NCI-H2196 (cell line): ENCODE measurements around the gene SNX20.

Source experiments
- DNase-seq: peaks from one replicate; lab custom pipeline; 2025; ENCODE audit not compliant: unreplicated experiment; lab: John Stamatoyannopoulos, UW

The SNX20 gene

DNA sequence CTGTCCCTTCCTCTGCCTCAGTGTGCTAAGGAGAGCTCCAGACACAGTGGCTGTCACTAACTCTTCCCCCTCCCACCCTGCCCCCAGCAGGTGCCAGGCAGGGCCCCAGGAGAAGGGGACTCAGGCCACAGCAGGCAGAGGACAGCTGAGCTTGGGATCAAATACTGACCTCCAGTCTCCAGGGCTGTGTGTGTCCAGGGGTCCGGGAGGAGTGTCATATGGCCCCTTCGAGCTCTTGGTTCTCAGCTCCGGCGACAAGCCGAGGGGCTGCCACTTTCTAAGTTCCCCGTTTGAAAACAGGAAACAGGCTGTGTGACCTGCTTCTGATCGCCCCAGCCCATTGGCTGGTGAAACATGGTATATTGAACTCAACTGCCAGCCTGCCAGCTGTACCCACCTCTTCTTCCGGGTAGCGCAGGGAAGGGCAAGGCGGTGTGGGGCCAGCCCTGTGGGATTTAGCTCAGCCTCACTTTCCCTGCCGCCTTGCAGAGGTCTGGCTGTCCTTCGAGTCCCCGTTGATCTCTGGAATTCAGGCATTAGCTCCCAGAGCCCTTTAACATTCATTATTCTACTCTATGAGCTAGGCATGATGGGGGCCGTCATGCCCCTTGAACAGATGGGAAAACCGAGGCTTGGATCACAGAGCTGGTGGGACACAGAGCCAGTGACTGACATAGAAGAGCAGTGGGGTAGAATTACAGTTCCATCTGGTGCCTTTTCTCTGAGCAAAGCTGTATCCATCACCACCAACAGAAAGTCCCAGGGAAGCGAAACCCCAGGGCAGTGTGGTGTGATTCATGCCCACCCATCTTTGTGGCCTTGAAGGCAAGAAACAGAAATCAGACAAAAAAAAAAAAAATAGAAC lies at the start of gene SNX20:
TSS of gene SNX20 (minus strand) at position 292 of the 865 bp plus-strand sequence. CDS start 3,786 bp downstream, outside the sequence.
- DNase-seq, result no peak

DNA sequence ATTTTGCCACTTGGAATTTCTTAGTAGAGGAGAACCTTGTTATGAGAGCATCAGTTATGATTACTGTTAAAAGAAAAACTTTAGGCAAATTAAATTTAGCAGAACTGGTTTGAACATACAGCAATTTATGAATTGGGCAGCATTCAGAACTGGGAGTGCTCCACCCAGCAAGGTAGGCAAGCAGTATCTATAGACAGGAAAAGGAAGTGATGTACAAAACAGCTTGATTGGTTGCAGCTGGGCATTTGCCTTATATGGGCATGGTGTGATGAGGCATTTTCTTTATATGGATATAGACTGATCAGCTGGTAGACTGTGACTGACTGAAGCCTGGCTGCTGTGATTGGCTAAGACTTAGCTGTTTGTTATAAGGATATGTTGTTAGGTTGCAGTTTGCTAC lies 43.2 kb upstream of the SNX20 start:
- DNase-seq, result no peak

GRCh38 chr16:50722960-50723359 lies 41.8 kb upstream of the SNX20 start:
- DNase-seq, result no peak

- no peak for DNase-seq
These were observed 41.3 kb upstream of the SNX20 start for GRCh38 chr16:50722405-50722737.

DNA sequence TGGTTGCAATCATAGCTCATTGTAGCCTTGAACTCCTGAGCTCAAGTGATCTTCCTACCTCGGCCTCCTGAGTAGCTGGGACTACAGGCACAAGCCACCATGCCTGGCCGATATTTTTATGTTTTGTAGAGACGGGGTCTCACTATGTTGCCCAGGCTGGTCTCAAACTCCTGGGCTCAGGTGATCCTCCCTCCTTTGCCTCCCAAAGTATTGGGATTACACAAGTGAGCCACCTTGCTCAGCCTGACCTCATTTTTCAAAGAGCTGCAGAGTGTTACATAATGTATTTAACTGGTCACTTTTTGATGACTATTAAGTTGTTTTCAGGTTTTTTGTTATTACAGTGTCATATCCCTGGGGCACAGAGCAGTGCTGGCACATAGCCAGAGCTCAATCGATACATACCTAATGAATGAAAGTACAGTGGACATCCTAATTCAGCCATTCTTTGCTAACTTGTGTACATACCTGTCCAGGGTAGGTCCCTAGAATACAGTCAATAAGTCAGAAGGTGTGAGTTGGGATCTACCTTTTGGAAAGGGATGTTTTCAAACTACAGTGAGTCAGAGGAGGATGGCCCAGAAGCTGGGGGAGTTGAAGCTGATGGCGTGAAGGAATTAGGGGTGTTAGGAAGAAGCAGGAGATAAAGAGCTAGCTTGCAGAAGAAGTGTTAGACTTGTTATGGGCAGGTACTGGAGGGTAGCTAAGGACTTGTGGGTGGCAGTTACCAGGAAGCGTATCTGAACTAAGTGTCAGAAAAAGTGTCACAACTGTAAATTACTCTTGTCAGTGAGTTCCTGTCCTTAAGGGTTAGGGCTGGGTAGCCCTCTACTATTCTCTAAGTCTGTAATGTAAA lies 40.7 kb upstream of the SNX20 start:
- DNase-seq, result no peak

GRCh38 chr16:50719401-50720337 lies 38.6 kb upstream of the SNX20 start:
- no peak for DNase-seq

DNA sequence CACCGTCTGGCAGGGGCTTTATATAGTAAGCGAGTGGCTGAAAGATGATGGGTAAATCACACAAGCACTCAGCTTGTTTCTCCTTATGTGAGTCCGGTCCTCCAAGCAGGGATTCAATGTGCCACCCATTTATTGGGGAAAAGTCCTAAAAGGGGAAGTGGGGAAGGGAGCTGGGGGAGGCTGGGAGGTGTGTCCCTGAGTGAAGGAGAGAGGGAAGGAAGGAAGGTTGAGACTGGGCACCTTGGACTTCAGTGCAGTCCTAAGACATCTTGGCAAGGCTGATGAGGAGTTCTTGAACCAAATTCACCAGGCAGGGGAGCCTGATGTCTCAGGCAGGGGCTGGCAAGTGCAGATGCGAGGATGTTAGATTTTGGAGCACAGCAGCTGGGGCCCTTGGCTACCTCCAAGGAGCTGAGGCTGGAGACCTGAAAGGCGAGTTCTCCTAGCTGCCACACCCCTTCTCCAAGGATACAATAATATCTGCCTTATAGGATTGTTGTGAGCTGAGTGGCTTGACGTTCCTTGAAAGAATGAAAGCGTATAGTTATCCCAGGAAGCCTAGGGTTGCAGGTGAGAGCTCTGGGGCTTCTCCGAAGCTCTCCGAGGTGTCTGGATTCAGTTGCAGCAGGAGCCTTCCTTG lies 37.8 kb upstream of the SNX20 start:
- DNase-seq, result no peak

DNA sequence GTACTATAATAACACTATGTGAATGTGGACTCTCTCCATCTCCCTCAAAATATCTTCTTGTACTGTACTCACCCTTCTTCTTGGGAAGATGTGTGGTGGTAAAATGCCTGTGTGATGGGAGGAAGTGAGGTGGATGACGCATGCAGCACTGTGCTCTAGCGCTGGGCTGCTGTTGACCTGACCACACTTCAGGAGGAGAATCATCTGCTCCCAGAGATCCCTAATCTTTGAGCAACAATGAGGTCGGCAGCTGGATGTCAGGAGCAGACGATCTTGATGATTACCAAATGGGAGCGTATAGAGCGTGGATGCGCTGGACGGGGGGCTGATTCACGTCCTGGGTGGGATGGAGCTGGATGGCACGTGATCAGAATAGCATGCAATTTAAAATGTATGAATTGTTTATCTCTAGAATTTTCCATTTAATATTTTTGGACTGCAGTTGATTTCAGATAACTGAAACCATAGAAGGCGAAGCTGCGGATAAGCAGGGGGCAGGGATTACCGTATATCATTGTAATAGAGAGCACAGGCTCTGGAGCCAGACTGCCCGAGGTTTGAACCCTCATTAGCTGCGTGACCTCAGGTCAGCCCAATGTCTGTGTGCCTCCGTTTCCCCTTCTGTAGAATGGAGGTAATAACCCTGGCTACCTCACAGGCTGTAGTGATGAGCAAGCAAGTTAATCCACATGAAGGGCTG lies 37.1 kb upstream of the SNX20 start:
- DNase-seq, result no peak

DNA sequence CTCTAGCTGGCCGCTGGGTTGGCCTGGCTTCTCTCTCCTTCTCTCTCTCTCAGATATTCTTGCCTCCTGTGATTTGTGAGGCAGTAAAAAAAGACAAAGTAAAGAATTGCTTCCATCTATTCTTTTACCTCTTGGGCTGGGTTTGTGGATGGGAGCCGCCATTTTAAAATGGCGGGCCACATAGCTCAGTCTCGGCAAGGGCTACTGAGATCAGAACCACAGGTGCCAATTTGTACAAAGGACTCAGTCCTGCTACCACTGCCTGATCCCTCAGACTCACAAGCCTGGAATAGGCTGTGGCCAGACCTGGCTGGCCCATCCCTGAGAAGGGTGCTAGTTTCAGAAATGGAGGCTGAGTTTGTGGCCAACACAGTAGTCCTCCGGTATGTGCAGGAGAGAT lies 36.4 kb upstream of the SNX20 start:
- DNase-seq, result no peak

GRCh38 chr16:50717091-50717490 lies 36.0 kb upstream of the SNX20 start:
- DNase-seq, result no peak

DNA sequence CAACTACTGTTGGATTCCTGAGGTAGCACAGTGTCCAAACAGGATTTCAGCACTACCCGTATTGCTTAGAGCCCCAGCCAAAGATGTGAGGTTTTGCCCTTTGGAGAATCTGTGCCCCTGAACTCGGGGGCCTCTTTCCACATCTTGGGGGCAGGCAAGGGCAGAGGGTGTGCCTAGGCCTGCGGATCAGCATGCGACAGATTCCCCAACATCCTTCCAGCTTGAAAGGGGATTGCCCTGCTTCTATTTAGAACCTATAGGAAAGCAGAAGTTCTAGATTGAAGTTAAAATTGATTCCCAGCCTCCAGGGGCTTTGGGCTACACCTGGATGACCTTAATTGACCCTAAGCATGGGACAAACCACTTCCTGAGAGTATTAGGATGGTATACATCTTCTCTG lies 31.8 kb upstream of the SNX20 start:
- DNase-seq, result no peak

GRCh38 chr16:50712560-50712898 lies 31.4 kb upstream of the SNX20 start:
- no peak for DNase-seq

GRCh38 chr16:50711862-50712559 lies 30.9 kb upstream of the SNX20 start:
- DNase-seq, result no peak

- no peak for DNase-seq
These were observed 29.9 kb upstream of the SNX20 start for GRCh38 chr16:50711040-50711439.

- no peak for DNase-seq
These were observed 28.9 kb upstream of the SNX20 start for GRCh38 chr16:50709980-50710379.

GRCh38 chr16:50709061-50709684 lies 28.1 kb upstream of the SNX20 start:
- DNase-seq, result no peak

DNA sequence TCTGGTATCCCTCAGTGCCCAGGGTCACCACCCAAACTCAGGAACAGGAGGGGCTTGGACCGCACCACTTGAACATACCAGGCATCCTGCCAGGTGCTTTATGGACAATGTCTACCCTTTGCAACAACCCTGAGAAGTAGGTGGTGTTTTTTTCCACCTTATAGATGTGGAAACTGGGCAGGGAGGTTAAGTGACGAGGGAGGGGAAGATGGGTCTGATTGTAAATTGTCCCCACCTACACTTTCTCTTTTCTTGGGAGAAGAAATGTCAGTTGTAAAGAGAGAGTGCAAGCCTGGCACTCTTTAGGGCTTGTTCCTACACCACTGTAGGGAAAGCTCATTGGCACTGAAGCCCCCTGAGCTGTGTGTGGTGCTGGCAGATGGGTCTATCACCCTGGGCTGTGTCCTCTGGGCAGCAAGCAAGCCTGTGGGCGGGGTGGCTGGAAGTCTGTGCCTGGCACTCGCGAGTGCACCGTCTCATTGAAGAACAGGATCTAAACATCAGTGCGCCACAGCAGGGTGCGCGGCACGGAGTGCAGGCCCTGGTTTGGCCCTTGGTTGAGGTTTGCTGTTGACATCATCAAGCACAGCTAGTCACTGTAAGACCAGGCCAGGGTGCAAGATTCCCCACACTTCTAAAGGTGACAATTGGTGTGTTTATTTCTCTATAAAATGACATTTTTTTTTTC lies 27.4 kb upstream of the SNX20 start:
- no peak for DNase-seq

GRCh38 chr16:50706250-50706649 lies 25.1 kb upstream of the SNX20 start:
- no peak for DNase-seq
